NCI-H524 treated with DMSO at 0.1 percent for 48 hours (cell line): ENCODE measurements around the gene ADAMTS2.

Experiments
- DNase-seq: peaks from one replicate; lab custom pipeline; 2025; lab: John Stamatoyannopoulos, UW

The ADAMTS2 gene

DNA sequence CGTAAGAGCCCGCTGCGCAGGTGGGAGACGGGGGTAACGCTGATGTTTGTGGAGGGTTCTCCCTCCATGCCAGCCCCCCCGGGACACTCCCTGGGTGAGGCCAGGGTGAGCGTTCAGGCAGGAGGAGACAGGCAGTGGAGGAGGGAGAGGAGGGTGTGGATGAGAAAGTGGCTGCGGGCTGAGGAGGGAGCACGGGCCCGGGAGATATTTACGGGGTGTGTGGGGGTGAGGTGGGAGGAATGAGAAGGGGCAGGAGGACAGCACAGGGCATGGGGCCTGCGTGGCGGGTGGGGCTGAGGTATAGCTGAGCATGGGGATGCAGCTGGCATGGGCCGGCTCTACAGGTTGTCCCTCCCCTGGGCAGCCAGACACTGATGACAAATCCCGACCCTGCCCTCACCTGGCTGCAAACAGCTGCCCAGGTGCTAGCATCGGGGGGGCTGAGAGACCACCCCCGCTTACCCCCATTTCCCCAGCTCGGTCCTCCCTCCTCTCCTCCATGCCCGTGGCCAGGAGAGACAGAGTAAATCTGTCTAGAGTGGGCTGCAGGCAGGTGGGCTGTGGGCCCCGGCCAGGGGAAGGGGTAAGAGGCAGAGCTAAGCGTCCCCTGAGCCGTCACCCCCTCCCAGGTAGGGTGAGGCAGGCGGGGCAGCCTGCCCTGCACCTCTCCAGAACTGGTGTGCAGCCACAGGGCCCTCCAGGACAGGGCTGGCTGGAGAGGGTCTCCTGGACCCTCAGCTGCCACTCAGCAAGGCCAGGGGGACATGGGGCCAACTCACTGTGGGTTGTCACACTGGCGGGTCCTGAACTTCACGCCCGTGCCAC, 205.9 kb downstream of the ADAMTS2 start:
- DNase-seq: no peak

DNA sequence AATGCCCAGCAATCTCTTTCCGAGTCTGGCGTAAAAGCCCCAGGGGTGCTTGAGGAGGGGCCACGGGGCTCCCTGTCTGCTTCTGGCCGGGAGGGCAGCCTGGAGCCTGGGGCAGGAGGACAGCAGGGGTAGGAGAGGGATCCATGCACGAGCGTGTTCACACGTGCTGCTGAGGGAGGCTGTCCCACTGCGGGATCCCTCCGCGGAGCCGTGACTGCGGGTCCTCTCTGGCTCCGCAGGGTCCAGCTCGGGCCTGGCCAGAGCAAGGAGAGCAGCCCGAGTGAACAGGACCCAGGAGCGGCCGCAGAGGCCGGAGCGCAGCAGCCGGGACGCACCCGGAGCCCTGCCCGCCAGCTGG, 206.7 kb downstream of the ADAMTS2 start:
- DNase-seq: no peak

DNA sequence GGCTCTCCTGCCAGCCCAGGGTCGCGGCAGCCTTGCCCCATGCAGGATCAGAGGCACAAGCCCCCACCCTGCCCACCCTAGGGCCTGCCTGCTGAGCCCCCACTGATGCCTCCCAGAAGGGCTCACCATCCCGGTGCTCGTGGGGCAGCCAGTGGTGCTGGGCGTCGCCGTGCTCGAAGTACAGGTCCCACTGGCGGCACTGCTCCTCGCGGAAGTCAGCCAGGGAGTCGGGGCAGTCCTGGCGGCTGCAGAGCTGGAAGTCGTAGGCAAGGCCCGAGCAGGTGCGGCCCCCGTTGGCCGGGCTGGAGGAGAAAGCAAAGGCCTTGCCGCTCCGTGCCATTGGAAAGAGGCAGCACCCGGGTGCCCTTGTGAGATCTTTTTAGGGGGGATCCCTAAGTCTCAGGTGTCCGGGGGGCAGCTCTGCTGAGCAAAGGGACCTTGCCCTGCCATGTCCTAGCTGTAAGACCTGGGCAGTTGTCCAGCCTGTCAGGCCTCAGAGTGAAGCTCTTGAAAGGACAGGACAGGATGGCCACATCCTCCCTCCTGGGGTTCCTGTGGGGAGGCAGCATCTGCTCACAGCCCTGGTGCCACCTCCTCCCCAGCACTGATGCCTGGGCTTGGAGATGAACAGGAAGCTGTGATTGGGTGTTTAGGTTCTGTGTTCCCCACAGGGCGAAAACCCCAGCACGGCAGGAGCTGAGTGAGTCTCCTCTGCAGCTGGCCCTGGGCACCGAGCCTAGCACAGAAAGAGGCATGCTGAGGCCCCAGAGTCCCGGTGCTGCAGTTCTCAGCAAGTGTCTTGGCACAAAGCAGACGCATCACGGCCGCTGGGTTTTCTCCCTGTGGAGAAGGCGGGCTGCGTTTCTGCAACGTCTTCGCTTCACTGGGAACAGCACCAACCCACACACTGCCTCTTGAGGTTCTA, 207.4 kb downstream of the ADAMTS2 start:
- no peak for DNase-seq

DNA sequence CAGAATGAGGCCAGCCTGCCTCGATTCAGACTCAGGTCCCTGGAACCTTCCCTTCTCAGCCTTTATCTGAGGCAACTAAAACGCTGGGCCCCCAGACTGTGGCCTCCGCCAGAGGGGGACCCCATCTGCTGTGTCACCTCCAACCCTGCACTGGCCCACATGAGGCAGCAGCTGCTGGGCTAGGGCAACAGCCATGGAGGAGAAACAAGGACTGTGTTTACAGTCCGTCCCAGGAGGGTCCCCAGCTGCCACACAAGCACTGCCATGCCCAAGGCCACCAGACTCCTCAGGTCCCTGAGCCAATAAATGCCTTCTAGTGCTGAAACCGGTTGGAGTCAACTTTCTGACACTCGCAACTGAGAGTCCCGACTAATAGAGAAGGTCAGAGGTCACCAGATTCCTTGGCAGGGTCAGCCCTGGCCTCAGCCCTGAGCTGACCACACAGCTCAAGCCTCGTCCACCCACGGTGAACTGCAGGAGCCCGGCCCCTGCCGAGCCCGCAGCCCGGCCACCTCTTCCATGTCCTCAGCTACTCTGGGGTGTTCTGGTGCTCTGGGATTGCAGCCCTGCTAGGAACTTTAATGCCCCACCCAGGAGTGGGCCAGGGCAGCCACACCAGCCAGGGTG, 208.1 kb downstream of the ADAMTS2 start:
- DNase-seq: no peak

DNA sequence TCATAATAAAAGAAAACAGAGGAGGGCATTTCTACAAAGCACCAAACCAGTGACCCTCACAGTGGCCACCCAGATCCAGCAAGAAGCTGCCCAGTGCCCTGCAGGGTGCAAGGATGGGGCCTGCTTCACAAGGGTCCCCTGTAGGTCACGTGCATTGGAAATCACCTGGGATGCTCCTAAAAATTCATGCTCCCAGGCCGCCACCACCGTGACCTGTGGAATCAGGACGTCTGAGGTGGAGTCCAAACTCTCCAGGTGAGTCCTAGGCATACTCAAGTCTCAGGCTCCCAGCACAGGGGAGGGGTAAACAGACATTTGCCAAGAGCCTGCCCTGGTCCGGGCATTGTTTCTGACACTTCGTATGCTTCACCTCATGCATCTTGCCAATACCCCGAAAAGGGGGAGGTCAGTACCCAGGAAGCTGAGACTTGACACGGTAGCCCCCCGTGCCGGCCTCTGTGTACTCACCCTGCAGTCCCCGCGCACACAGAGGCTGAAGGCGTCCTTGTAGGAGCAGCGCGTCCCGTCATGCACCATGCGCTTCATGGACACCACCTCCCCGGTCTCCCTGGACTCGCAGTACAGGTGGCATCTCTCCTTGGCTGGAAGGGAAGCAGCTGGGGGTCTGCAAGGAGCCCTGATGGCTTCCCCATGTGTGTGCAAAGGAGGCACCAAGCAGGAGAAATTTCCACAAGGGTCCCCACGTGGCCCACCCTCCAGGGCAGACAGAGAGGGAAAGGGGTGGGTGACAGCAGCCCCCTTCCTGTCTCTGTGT, 209.6 kb downstream of the ADAMTS2 start:
- DNase-seq: no peak

DNA sequence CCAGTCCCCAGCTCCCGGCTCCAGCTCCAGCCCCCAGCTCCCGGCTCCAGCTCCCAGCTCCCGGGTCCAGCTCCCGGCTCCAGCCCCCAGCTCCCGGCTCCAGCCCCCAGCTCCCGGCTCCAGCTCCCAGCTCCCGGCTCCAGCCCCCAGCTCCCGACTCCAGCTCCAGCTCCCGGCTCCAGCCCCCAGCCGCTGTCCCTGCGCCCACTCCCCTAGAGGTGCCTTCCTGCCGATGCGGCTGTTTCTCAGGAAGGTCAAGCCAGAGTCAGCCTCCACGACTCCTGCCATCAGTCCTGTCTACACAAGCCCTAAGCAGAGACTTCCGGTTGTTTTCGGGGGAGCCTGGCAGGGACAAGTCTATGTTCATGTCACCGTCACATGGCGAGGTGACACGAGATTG, 210.3 kb downstream of the ADAMTS2 start:
- DNase-seq: no peak

DNA sequence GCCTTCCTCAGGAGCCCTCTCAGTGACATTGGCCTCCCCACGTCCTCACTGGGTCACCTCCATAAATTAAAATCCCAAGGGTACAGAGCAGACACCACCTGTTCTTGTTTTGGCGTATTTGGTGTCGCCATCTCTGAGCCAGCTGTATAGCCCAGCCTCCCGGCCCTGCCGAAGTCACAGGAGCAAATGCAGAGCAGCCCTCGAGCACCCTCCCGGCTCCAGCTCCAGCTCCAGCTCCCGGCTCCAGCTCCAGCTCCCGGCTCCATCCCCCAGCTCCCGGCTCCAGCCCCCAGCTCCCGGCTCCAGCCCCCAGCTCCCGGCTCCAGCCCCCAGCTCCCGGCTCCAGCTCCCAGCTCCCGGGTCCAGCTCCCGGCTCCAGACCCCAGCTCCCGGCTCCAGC, 210.8 kb downstream of the ADAMTS2 start:
- DNase-seq: no peak

DNA sequence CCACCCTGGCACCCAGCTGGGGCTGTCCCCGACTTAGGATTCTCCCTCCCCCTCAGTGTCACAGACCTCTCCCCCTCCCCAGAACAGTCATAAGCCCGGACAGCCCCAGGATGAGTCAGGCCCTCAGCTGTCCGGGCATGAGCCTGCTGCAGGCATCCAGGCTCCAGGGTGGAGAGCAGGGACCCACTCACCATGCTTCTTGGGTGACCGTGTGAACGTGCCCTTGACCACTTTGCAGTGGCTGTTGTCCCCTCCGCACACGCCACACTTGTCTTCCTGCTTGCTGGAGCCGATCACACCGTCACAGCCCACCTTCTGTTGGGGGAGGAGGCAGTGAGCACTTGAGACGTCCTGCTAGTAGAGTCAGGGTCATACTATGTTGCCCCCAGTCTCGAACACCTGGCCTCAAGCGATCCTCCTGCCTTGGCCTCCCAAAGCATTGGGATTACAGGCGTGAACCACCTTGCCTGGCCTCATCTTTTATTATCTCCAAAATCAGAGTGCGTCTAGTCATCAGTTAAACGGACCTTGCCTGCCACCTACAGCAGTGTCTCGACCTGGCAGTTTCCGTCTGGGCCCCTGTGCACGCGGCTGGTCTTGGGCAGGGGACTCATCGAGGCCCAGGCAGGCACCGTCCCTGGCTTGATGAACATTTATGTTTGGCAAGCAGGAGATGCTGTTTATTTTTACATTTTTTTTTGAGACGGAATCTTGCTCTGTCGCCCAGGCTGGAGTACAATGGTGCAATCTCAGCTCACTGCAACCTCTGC, 212.5 kb downstream of the ADAMTS2 start:
- no peak for DNase-seq

DNA sequence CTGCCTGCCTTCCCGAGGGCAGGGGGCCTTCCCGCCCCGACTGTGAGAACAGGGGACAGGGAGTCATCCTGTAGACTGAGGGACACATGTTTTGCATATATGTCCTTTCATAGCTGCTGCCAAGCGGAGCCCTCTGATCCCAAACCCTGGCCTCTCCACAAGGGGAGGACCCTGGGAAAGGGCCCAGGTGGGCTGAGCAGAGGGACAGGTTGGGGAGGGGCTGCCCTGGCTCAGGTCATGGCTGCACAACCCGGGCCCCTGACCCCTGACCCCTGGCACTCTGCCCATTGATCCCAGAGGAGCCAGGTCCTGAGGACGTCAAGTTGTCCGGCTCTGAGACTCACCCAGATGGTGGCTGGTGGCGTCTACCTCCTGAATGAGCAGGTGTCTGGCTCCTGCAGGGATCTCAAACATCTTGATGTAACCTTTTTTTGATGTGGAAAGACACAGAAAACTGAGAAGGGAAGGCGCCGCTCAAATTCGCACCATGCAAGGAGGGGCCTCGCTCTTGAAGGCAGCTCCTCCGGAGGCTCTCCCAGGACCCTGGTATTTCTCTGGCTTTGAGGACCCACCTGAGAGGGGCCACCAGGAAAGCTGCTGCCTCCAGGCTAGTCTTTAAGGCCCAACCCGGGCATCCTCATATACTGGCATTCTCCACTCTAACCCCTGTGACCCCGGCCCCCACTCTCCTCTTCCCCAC, 213.2 kb downstream of the ADAMTS2 start:
- DNase-seq: no peak

DNA sequence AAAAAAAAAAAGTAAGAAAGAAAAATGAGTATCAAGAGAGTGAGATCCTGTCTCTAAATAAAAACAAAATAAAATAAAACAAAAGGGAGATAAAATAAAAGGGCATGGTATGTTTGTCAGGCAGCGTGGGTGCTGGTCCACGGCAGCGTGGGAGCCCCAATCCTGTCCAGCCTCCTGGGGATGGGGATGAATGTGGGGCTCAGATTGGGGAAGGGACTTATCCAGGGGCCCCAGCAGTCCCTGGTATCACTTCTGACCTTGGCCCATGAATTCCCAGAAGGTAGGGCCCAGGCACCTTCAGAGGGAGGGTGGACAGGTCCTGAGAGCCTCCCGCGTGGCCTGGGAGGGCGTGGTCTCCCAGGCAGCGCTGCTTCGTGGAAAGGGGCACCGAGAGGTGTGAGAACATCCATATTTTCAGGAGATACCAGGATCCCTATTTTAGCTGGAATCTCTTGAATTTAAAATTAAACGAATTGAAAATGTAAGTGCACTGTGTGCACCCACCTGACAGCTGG, 213.9 kb downstream of the ADAMTS2 start:
- DNase-seq: no peak

DNA sequence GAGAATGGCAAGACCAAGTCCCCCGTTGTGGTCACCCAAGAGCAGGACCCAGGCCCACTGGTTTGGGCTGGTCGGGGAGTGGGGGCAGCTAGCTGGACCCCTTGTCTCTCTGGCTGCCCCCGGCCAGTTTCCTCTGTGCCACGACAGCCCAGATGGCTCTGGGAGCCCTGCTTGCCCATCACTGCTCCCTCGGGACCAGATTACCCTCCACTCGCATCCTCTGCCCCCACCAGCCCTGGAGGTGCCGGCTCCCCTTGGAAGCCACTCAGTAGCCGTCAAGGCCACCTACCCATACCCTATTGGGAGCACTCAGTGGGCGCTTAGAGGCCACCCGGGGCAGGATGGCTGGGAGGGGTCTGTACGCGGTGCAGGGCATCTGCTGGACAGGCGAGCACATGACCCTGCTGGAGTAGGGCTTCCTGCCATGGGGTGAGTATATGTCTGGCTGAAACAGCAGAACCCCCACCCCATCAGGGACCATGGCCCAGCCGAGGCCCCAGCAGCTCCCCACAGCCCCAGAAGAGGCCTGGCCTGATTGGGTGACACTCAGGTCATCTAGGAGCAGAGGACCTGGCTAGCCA, 215.1 kb downstream of the ADAMTS2 start:
- no peak for DNase-seq

DNA sequence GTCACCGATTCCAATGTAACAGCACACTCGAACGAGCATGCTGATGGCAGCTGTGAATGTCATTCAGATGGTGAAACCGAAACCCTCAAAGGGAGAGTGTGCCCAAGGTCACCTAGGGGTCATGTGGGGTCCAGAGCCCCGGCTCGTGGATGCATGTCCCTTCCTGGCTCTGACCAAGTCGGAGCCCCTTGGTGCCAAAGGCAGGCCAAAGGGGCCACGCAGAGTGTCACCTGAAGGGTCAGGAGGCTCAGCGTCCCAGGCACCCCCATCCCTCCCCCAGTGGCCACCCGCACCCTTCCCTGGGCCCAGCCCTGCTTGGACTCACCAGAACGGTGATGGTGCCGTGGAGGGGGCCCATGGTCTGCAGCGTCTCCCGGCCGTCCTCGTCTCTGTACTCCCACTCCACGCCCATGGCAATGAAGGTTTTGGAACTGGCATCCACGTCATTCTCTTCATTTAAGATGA, 215.6 kb downstream of the ADAMTS2 start:
- no peak for DNase-seq

DNA sequence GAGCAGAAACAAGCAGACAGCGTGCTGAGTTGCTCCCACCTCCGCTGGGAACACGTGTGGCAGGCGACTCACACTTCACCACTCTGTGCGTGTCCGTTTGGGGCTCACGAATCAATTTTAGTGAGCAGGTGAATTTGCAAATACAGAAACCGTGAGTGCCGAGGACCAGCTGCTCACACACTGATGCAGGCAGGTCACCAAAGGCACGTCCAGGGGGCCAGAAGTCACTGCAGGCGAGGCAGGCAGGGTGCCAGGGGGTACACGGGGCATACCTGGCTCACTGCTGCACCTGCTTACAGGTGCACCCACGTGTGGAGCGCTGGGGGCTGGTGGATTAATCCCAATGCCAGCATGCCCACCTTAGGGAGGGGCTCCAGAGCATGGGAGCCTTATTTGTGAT, 216.3 kb downstream of the ADAMTS2 start:
- DNase-seq: no peak

DNA sequence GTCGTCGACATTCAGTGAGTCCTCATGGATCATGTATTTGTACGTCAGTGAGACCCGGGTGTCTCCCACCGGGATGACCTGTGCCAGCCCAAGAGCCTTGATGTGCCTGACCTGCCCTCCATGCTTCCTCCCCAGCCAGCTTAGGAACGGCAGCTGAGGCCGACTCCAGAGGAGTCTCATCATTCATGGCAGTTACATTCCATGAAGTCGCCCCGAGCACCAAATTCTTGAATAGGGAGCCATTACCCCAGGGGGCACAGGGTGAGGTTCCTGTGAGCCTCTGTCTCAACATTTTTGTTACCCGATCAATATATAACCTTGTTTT, 217.3 kb downstream of the ADAMTS2 start:
- DNase-seq: no peak

DNA sequence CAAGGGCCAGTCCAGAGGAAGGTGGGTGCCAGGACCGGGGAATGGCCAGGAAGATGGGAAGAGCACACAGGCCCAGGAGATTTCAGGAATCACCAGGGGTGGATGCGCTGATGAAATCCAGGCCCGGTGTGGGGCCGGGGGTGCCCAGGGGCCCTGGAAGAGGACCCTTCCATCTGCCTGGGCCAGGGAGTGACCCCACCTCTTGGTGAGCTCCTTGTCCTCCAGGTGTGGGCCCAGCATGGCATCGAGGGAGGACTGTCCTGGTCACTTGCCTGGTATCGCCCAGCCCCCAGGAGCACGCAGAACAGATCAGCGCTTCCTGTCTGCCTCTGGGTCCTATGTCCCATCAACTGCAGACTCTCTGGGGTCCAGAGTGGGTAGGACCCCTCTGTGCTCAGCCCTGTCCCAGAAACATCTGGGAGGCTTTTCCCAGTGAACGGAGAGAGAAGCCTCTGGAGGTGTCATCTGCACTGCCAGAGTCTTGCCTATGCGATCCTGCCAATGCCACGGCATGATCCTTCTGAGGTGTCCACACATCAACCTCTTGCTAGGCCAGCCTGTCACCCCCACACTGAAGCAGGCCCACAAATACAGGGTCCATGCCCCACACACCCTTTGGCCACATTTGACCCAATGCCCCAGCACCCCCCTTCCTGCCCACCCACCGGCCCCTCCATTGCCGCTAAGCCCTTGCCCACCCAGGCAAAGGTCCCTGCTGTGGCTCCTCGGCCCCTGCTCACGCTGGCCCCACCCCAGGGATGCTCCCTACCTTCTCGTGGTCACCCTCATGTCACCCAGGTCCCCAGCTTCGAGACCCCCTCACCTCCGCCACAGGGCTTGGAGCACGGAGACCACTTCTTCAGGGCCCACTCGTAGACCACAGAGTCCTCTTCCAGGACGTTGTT, 217.9 kb downstream of the ADAMTS2 start:
- no peak for DNase-seq

DNA sequence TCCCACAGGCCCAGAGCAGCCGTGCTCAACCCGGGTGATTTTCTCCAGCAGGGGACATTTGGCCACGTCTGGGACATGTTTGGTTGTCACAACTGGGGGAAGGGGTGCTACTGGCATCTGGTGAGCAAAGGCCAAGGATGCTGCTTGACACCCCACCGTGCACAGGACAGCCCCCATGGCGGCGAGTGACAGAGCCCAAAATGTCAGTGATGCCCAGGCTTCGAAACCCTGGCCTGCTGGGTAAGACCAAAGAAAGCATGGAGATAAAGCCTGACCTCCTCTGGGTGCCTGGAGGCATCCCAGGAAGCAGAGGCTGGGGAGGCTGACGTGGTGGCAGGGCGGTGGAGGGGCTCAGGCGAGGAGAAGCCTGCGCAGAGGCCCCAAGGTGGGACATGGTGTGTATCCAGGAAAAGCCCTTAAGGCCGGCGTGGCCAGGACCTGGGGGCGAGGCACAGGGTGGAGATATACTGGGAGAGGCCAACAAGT, 218.7 kb downstream of the ADAMTS2 start:
- DNase-seq: no peak

DNA sequence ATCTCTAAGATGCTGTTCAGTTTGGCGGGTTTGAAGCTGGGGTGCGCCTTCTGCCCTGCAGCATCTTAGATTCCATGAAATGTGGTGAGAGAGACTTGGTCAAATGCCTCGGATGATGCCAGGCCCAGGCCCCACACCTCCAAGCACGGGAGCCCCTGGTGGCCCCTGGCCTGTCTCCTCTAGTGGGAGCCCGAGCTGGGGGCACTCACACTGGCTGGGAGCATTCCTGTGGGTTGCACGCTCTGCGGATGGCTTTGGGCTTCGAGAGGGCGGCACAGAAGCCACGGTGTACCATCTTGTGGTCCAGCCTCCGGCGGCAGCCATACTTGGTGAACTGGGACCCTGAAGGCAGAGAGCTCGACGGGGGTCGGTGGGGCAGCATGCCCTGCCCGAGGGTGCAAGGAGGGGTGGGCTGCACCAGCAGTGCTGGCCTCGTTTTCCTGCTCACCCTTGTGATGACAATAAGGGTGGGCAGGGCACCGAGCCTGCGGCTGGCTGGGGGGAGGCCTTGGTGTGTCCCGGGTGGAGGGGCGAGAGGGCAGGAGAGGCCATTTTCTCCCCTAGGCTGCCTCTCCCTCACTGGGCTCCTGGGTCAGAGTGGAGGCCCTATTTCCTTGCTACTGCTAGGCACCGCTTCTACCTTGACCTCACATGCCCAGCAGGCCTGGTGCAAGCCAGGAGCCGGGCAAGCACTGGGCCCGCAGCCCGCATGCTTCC, 219.3 kb downstream of the ADAMTS2 start:
- DNase-seq: no peak
